Measurements from ENCODE around the gene RAMP3. TPM values are rescaled to one million over a fixed set of nuclear protein-coding genes. Genes with fewer than 3 reads are reported as not detected.

The RAMP3 gene
- polyA plus RNA-seq, 1 donor (not counting 4 experiments of a cell fraction or from before 2014, with no cell fraction given), result not detected

- H3K9me3 ChIP-seq (ENCODE audit: control insufficient read depth, low read depth, low read length), result no peaks in the 10 kb centered on the region
- no peak overlapping the region for H3K9ac ChIP-seq (ENCODE audit: control insufficient read depth, extremely low read depth, insufficient read depth, low read length)
- no peak for TF ChIP-seq EZH2 (IDR thresholded peaks at IDR 0.05; ENCODE audit: low read length)
- no peak for TF ChIP-seq CTCF (optimal IDR thresholded peaks at IDR 0.05 in 1 of 3, IDR thresholded peaks at IDR 0.05 in 1 of 3, conservative IDR thresholded peaks at IDR 0.05 in 1 of 3; ENCODE audit: extremely low read depth in 1 of 3, insufficient read depth in 2 of 3, low read length in 3 of 3)
- no peaks in the 10 kb centered on the region for H3K9me1 ChIP-seq (ENCODE audit: control insufficient read depth, extremely low read depth, insufficient read depth, low read length)
- no peak overlapping the region for H3K27ac ChIP-seq (ENCODE audit: control insufficient read depth, insufficient read depth, low read length)
- H3K79me2 ChIP-seq (ENCODE audit: control insufficient read depth, insufficient read depth, low read length), result no peaks in the 10 kb centered on the region
- H3K4me2 ChIP-seq (ENCODE audit: control insufficient read depth, extremely low read depth, insufficient read depth, low read depth, low read length), result no peak overlapping the region
- H4K20me1 ChIP-seq (ENCODE audit: control insufficient read depth, extremely low read depth, insufficient read depth, low read length), result no peaks in the 10 kb centered on the region
- no peak for DNase-seq (ENCODE audit: low read depth, low spot score)
- no peak for FAIRE-seq
- H3K4me3 ChIP-seq (ENCODE audit: control insufficient read depth in 2 of 3, extremely low read depth in 1 of 3, insufficient read depth in 2 of 3, low read depth in 1 of 3, low read length in 3 of 3), result no peak overlapping the region
- dilution Hi-C loops (cut with MboI; ENCODE audit: extremely low pct_ligation_motif_present, low sequenced_read_pairs), result no loop called here
- H3K4me1 ChIP-seq (ENCODE audit: control insufficient read depth, extremely low read depth, insufficient read depth, low read length), result no peaks in the 10 kb centered on the region
- no peak overlapping the region for H2AFZ ChIP-seq (ENCODE audit: control insufficient read depth, low read length)
- H3K36me3 ChIP-seq (ENCODE audit: control insufficient read depth in 2 of 2, extremely low read depth in 1 of 2, insufficient read depth in 2 of 2, low read length in 2 of 2), result no peaks in the 10 kb centered on the region
- H3K27me3 ChIP-seq (ENCODE audit: control insufficient read depth, extremely low read depth, insufficient read depth, low read length), result peaks cover 16% of the 10 kb centered on the region
These were observed 55.0 kb downstream of the RAMP3 start for GRCh38 chr7:45212606-45213005.

GRCh38 chr7:45215601-45216062 is 58.0 kb downstream of the RAMP3 start:
- dilution Hi-C loops (cut with MboI; ENCODE audit: extremely low pct_ligation_motif_present, low sequenced_read_pairs), result no loop called here
- H3K27me3 ChIP-seq (ENCODE audit: control insufficient read depth, extremely low read depth, insufficient read depth, low read length), result peaks cover 16% of the 10 kb centered on the region
- H3K27ac ChIP-seq (ENCODE audit: control insufficient read depth, insufficient read depth, low read length), result no peak overlapping the region

More at GRCh38 chr7:45215601-45216062, 58.0 kb downstream of the RAMP3 start:
- Histone ChIP-seq H3K4me3 (ENCODE audit: control insufficient read depth in 2 of 3, extremely low read depth in 1 of 3, insufficient read depth in 2 of 3, low read depth in 1 of 3, low read length in 3 of 3) (no peak overlapping the region), H3K4me2 (ENCODE audit: control insufficient read depth, extremely low read depth, insufficient read depth, low read depth, low read length) (no peak overlapping the region), H3K36me3 (ENCODE audit: control insufficient read depth in 2 of 2, extremely low read depth in 1 of 2, insufficient read depth in 2 of 2, low read length in 2 of 2) (no peaks in the 10 kb centered on the region), H3K9me3 (ENCODE audit: control insufficient read depth, low read depth, low read length) (no peaks in the 10 kb centered on the region), H2AFZ (ENCODE audit: control insufficient read depth, low read length) (no peak overlapping the region), H3K9me1 (ENCODE audit: control insufficient read depth, extremely low read depth, insufficient read depth, low read length) (no peaks in the 10 kb centered on the region), H3K4me1 (ENCODE audit: control insufficient read depth, extremely low read depth, insufficient read depth, low read length) (no peaks in the 10 kb centered on the region), H3K9ac (ENCODE audit: control insufficient read depth, extremely low read depth, insufficient read depth, low read length) (no peak overlapping the region), H4K20me1 (ENCODE audit: control insufficient read depth, extremely low read depth, insufficient read depth, low read length) (no peaks in the 10 kb centered on the region), H3K79me2 (ENCODE audit: control insufficient read depth, insufficient read depth, low read length) (no peaks in the 10 kb centered on the region)
- TF ChIP-seq EZH2 (IDR thresholded peaks at IDR 0.05; ENCODE audit: low read length), result no peak
- TF ChIP-seq CTCF (optimal IDR thresholded peaks at IDR 0.05 in 1 of 3, IDR thresholded peaks at IDR 0.05 in 1 of 3, conservative IDR thresholded peaks at IDR 0.05 in 1 of 3; ENCODE audit: extremely low read depth in 1 of 3, insufficient read depth in 2 of 3, low read length in 3 of 3), result no peak
- DNase-seq (ENCODE audit: low read depth, low spot score) (no peak), FAIRE-seq (no peak)

Data from keratinocyte (primary cell).